ENCODE results near the gene PRPF19.

- TF ChIP-seq ZNF121 (CRISPR knock-in tag; IDR thresholded peaks at IDR 0.05) = no peak
- no peak for TF ChIP-seq ZNF597 (CRISPR knock-in tag; IDR thresholded peaks at IDR 0.05)
- no peak for TF ChIP-seq POLR2AphosphoS5 (IDR thresholded peaks at IDR 0.05; ENCODE audit: low read depth, low read length)
- TF ChIP-seq ATF7 (IDR thresholded peaks at IDR 0.05) = no peak
- no peak for TF ChIP-seq ATF7 (CRISPR knock-in tag; IDR thresholded peaks at IDR 0.05)
- TF ChIP-seq, protein P1, sequence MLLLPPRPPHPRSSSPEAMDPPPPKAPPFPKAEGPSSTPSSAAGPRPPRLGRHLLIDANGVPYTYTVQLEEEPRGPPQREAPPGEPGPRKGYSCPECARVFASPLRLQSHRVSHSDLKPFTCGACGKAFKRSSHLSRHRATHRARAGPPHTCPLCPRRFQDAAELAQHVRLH (CRISPR knock-in tag; IDR thresholded peaks at IDR 0.05; ENCODE audit: borderline replicate concordance, low read depth) = peak; percentile 67
- TF ChIP-seq ZNF20 (CRISPR knock-in tag; IDR thresholded peaks at IDR 0.05) = no peak
- TF ChIP-seq, protein P2, sequence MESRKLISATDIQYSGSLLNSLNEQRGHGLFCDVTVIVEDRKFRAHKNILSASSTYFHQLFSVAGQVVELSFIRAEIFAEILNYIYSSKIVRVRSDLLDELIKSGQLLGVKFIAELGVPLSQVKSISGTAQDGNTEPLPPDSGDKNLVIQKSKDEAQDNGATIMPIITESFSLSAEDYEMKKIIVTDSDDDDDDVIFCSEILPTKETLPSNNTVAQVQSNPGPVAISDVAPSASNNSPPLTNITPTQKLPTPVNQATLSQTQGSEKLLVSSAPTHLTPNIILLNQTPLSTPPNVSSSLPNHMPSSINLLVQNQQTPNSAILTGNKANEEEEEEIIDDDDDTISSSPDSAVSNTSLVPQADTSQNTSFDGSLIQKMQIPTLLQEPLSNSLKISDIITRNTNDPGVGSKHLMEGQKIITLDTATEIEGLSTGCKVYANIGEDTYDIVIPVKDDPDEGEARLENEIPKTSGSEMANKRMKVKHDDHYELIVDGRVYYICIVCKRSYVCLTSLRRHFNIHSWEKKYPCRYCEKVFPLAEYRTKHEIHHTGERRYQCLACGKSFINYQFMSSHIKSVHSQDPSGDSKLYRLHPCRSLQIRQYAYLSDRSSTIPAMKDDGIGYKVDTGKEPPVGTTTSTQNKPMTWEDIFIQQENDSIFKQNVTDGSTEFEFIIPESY (CRISPR knock-in tag; IDR thresholded peaks at IDR 0.05) = no peak
These were observed 17.9 kb upstream of the PRPF19 start, which contains the start of gene TMEM132A for GRCh38 chr11:60924110-60924905.

Data from HepG2 (cell line).